Osteocyte (in vitro differentiated cells): Measurements from ENCODE around the gene SGO2. TPM values are rescaled to one million over a fixed set of nuclear protein-coding genes. Genes with fewer than 3 reads are reported as not detected.

Experiments used
- DNase-seq: peaks from one replicate; pipeline ENCODE4 v3.0.0; 2021; ENCODE audit warnings: mixed read lengths; ENCODE audit not compliant: unreplicated experiment; ENCODE audit errors: extremely low spot score
- H3K27ac Mint-ChIP-seq: one replicate; pipeline ENCODE4 v1.8.0; 2021; ENCODE audit warnings: mild to moderate bottlenecking, mixed read lengths; ENCODE audit not compliant: unreplicated experiment
- H3K27me3 Mint-ChIP-seq: one replicate; pipeline ENCODE4 v1.8.0; 2021; ENCODE audit warnings: mixed read lengths; ENCODE audit not compliant: unreplicated experiment
- H3K36me3 Mint-ChIP-seq: one replicate; pipeline ENCODE4 v1.8.0; 2021; ENCODE audit warnings: mixed read lengths; ENCODE audit not compliant: unreplicated experiment
- H3K4me1 Mint-ChIP-seq: one replicate; pipeline ENCODE4 v1.8.0; 2021; ENCODE audit warnings: mixed read lengths; ENCODE audit not compliant: unreplicated experiment
- H3K4me3 Mint-ChIP-seq: one replicate; pipeline ENCODE4 v1.8.0; 2021; ENCODE audit warnings: mild to moderate bottlenecking, moderate library complexity, mixed read lengths; ENCODE audit not compliant: unreplicated experiment
- H3K9me3 Mint-ChIP-seq: one replicate; pipeline ENCODE4 v1.8.0; 2021; ENCODE audit warnings: mixed read lengths; ENCODE audit not compliant: unreplicated experiment
- CTCF ChIP-seq: fragments of 200-600 bp; sonication (generic); IDR thresholded peaks from 2 replicates; pipeline ENCODE4 v1.5.0; 2021; ENCODE audit warnings: antibody characterized with exemption, mild to moderate bottlenecking, moderate library complexity
- total RNA-seq: library from RNA; stranded (reverse); gene quantifications from 2 replicates; pipeline ENCODE4 v1.2.1, GENCODE V29; 2021

Gene SGO2
- total RNA-seq, 1 donor from 2014 or later = 5.2 TPM

- Mint-ChIP-seq H3K27ac (peak overlapping the region; percentile 77), H3K27me3 (peaks cover 10% of the 10 kb centered on the region)
- TF ChIP-seq CTCF = no peak
These were observed 491 bp upstream of the SGO2 start for GRCh38 chr2:200525551-200525881.

GRCh38 chr2:200528228-200528627 is 2.2 kb downstream of the SGO2 start:
- H3K27me3 Mint-ChIP-seq = peaks cover 8% of the 10 kb centered on the region
- H3K9me3 Mint-ChIP-seq = no peaks in the 10 kb centered on the region
- no peak overlapping the region for H3K27ac Mint-ChIP-seq
- TF ChIP-seq CTCF = no peak
- H3K4me3 Mint-ChIP-seq = no peak overlapping the region
- H3K36me3 Mint-ChIP-seq = peaks cover 2% of the 10 kb centered on the region
- peaks cover 19% of the 10 kb centered on the region for H3K4me1 Mint-ChIP-seq
- no peak for DNase-seq

More at GRCh38 chr2:200525551-200525881, 491 bp upstream of the SGO2 start:
- no peaks in the 10 kb centered on the region for H3K9me3 Mint-ChIP-seq
- H3K4me1 Mint-ChIP-seq = peaks cover 19% of the 10 kb centered on the region
- no peak for DNase-seq
- peaks cover 2% of the 10 kb centered on the region for H3K36me3 Mint-ChIP-seq
- H3K4me3 Mint-ChIP-seq = peak overlapping the region; percentile 91

- H3K36me3 Mint-ChIP-seq = no peaks in the 10 kb centered on the region
These were observed 7.7 kb downstream of the SGO2 start for GRCh38 chr2:200533754-200534153.

GRCh38 chr2:200534572-200534971 is 8.6 kb downstream of the SGO2 start:
- Mint-ChIP-seq H3K9me3 (no peaks in the 10 kb centered on the region), H3K27ac (no peak overlapping the region), H3K4me3 (no peak overlapping the region)

More at GRCh38 chr2:200533754-200534153, 7.7 kb downstream of the SGO2 start:
- no peak for TF ChIP-seq CTCF
- no peak for DNase-seq
- no peak overlapping the region for H3K27ac Mint-ChIP-seq
- H3K9me3 Mint-ChIP-seq = no peaks in the 10 kb centered on the region
- no peak overlapping the region for H3K4me3 Mint-ChIP-seq
- H3K4me1 Mint-ChIP-seq = peaks cover 6% of the 10 kb centered on the region
- no peaks in the 10 kb centered on the region for H3K27me3 Mint-ChIP-seq

GRCh38 chr2:200538139-200538538 is 12.1 kb downstream of the SGO2 start:
- Mint-ChIP-seq H3K4me1 (peaks cover 6% of the 10 kb centered on the region), H3K4me3 (no peak overlapping the region), H3K9me3 (no peaks in the 10 kb centered on the region), H3K27ac (no peak overlapping the region), H3K36me3 (peaks cover 1% of the 10 kb centered on the region), H3K27me3 (no peaks in the 10 kb centered on the region)
- DNase-seq = no peak
- no peak for TF ChIP-seq CTCF

More at GRCh38 chr2:200534572-200534971, 8.6 kb downstream of the SGO2 start:
- Mint-ChIP-seq H3K27me3 (no peaks in the 10 kb centered on the region), H3K4me1 (peaks cover 6% of the 10 kb centered on the region), H3K36me3 (no peaks in the 10 kb centered on the region)
- no peak for TF ChIP-seq CTCF
- no peak for DNase-seq
